ENCODE results near the gene ATP6AP1.

Gene ATP6AP1

DNA sequence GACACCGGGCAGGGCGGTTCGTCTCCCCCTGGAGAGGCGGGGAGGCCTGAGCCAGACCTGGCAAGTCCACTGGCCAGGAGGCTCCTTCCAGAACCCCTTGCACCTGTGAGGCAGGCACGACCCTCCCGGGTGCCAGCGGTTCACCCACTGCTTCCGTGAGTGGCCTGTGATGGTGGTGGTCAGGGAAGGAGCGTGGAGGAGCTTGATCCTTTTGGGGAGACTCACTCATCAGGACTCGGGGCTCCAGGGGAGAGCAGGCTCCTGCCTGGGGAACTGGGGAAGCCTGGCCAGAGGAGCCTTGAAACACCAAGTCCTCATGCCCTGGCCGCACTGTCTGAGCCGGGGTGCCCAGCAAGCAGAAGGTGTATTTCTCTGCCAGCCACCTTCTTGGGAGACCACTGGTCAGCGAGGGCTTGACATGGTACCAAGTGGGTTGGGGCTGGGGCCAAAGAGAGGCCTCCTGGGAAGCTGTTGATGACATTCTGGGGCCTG, 16.3 kb downstream of the ATP6AP1 start:
- no peak for DNase-seq (ENCODE audit: low read depth)
- H3K4me3 ChIP-seq (ENCODE audit: low read depth, low read length): no peak overlapping the region
- TF ChIP-seq MYC (IDR thresholded peaks at IDR 0.05; ENCODE audit: low read depth, low read length) (no peak), POLR2A (IDR thresholded peaks at IDR 0.05; ENCODE audit: extremely low read depth, insufficient read length) (no peak)
- TF ChIP-seq, protein P1, sequence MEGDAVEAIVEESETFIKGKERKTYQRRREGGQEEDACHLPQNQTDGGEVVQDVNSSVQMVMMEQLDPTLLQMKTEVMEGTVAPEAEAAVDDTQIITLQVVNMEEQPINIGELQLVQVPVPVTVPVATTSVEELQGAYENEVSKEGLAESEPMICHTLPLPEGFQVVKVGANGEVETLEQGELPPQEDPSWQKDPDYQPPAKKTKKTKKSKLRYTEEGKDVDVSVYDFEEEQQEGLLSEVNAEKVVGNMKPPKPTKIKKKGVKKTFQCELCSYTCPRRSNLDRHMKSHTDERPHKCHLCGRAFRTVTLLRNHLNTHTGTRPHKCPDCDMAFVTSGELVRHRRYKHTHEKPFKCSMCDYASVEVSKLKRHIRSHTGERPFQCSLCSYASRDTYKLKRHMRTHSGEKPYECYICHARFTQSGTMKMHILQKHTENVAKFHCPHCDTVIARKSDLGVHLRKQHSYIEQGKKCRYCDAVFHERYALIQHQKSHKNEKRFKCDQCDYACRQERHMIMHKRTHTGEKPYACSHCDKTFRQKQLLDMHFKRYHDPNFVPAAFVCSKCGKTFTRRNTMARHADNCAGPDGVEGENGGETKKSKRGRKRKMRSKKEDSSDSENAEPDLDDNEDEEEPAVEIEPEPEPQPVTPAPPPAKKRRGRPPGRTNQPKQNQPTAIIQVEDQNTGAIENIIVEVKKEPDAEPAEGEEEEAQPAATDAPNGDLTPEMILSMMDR (IDR thresholded peaks at IDR 0.05; ENCODE audit: low read depth, low read length): no peak
- TF ChIP-seq, protein P2, sequence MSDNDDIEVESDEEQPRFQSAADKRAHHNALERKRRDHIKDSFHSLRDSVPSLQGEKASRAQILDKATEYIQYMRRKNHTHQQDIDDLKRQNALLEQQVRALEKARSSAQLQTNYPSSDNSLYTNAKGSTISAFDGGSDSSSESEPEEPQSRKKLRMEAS (IDR thresholded peaks at IDR 0.05; ENCODE audit: low read depth, low read length): no peak

DNA sequence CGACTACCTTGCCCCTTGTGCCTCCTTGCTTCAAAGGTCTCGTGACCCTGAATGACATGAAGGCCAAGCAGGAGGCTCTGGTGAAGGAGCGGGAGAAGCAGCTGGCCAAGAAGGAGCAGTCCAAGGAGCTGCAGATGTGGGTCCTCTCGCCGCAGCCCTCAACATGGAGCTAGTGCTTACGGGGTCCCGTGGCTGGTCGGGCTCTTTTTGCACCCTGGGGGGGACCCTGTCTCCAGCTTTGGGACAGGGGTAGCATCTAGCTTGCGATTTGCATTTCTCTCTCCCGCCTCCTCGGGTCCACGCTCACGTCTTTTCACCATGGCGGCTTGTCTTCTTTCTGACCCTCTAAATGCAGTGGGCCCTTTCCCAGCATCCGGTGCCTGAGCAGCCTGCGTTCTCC, 17.3 kb downstream of the ATP6AP1 start:
- no peak overlapping the region for H3K4me3 ChIP-seq (ENCODE audit: low read depth, low read length)
- no peak for DNase-seq (ENCODE audit: low read depth)
- no peak for TF ChIP-seq POLR2A (IDR thresholded peaks at IDR 0.05; ENCODE audit: extremely low read depth, insufficient read length)
- TF ChIP-seq, protein P2 (IDR thresholded peaks at IDR 0.05; ENCODE audit: low read depth, low read length): no peak
- TF ChIP-seq MYC (IDR thresholded peaks at IDR 0.05; ENCODE audit: low read depth, low read length): no peak
- TF ChIP-seq, protein P1 (IDR thresholded peaks at IDR 0.05; ENCODE audit: low read depth, low read length): no peak

DNA sequence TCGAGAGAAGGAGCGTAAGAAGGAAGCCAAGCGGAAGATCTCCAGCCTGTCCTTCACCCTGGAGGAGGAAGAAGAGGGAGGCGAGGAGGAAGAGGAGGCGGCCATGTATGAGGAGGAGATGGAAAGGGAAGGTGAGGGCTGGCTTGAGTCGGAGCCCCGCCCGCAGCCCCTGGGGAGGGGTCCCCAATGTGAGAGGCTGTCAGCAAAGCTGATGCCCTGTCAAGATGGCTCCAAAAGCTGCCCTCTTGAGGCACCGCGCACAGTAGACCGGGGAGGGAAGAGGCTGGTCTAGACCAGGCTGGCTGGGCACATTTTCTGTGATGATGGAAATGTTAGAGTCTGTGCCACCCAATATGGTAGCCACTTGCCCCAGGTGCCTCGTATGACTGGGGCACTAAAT, 18.0 kb downstream of the ATP6AP1 start:
- DNase-seq (ENCODE audit: low read depth): no peak
- TF ChIP-seq, protein P2 (IDR thresholded peaks at IDR 0.05; ENCODE audit: low read depth, low read length): no peak
- TF ChIP-seq MYC (IDR thresholded peaks at IDR 0.05; ENCODE audit: low read depth, low read length): no peak
- TF ChIP-seq, protein P1 (IDR thresholded peaks at IDR 0.05; ENCODE audit: low read depth, low read length): no peak
- TF ChIP-seq POLR2A (IDR thresholded peaks at IDR 0.05; ENCODE audit: extremely low read depth, insufficient read length): no peak
- H3K4me3 ChIP-seq (ENCODE audit: low read depth, low read length): no peak overlapping the region

DNA sequence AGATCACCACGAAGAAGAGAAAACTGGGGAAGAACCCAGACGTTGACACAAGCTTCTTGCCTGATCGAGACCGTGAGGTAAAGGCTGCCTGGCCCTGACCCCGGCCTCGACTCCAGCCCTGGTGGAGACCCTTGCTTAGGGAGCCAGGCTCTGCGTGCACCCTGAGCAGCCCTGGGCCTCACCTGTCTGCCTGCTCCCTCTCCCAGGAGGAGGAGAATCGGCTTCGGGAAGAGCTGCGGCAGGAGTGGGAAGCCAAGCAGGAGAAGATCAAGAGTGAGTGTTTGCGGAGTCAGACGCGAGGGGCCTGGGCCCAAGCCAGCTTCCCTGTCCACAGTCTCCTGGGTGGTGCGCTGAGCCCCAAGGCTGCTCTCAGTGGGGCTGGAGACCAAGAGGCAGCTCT, 20.0 kb downstream of the ATP6AP1 start:
- TF ChIP-seq POLR2A (IDR thresholded peaks at IDR 0.05; ENCODE audit: extremely low read depth, insufficient read length): no peak
- DNase-seq (ENCODE audit: low read depth): no peak
- no peak overlapping the region for H3K4me3 ChIP-seq (ENCODE audit: low read depth, low read length)

DNA sequence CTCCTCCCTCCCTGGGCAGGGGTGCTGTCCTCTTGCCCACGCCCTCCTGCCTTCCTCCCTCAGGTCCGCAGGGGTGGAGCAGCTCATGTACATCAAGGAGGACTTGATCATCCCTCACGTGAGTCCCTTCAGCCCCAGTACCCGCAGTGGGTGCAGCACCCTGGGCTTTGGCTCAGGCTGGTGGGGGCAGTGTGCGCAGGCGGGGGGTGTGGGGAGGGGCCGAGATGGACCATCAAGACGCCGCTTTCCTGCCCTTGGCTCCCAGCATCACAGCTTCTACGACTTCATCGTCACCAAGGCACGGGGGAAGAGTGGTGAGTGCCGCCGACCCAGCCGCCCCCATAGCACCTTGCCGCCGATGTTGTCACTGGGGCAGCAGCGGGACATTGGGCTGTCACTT, 21.1 kb downstream of the ATP6AP1 start:
- DNase-seq (ENCODE audit: low read depth): no peak
- TF ChIP-seq MYC (IDR thresholded peaks at IDR 0.05; ENCODE audit: low read depth, low read length) (no peak), POLR2A (IDR thresholded peaks at IDR 0.05; ENCODE audit: extremely low read depth, insufficient read length) (no peak)
- TF ChIP-seq, protein P2 (IDR thresholded peaks at IDR 0.05; ENCODE audit: low read depth, low read length): no peak
- TF ChIP-seq, protein P1 (IDR thresholded peaks at IDR 0.05; ENCODE audit: low read depth, low read length): no peak

DNA sequence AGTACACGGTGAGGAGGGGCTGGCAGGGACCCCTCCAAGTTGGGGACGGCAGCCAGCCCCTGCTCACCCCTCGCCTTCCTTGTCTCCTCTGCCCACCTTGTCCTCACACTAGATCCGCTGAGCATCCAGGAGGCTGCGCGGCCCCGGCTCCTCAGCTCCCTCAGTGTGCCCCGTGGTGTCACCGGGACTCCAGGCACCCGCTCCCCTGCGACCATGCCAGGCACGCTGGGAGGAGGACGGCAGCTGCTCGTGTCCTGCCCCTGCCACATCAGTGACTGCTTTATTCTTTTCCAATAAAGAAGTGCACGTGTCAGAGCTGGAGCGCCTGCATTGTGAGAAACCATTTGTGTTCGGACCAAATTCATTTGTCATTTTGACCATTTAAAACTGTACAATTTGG, 21.8 kb downstream of the ATP6AP1 start:
- H3K4me3 ChIP-seq (ENCODE audit: low read depth, low read length): no peak overlapping the region
- DNase-seq (ENCODE audit: low read depth): no peak
- TF ChIP-seq, protein P1 (IDR thresholded peaks at IDR 0.05; ENCODE audit: low read depth, low read length): no peak
- TF ChIP-seq, protein P2 (IDR thresholded peaks at IDR 0.05; ENCODE audit: low read depth, low read length): no peak
- TF ChIP-seq POLR2A (IDR thresholded peaks at IDR 0.05; ENCODE audit: extremely low read depth, insufficient read length): no peak
- TF ChIP-seq MYC (IDR thresholded peaks at IDR 0.05; ENCODE audit: low read depth, low read length): no peak

More for the DNA sequence above, 21.1 kb downstream of the ATP6AP1 start:
- H3K4me3 ChIP-seq (ENCODE audit: low read depth, low read length): no peak overlapping the region
